Measurements from ENCODE around the gene NPY4R. TPM values are rescaled to one million over a fixed set of nuclear protein-coding genes. Genes with fewer than 3 reads are reported as not detected.
"Not testable (repeated sequence)": the region's sequence is repeated elsewhere in the genome, so short reads cannot be mapped to it uniquely, and the experiment has no call there.

The NPY4R gene
- polyA plus RNA-seq, 3 donors, result not detected

GRCh38 chr10:46514899-46515298 lies 49.1 kb upstream of the NPY4R start:
- no peaks in the 10 kb centered on the region for H3K79me2 ChIP-seq (ENCODE audit: insufficient read depth, low read length)
- WGBS (ENCODE audit: insufficient coverage), result 50% methylated on average over 1 of the region's 3 CpGs
- H3K36me3 Mint-ChIP-seq, result no peaks in the 10 kb centered on the region
- no peak overlapping the region for H3K27ac Mint-ChIP-seq
- H3K4me1 Mint-ChIP-seq, result no peaks in the 10 kb centered on the region
- H3K36me3 ChIP-seq (replicated peaks in 1 of 2; ENCODE audit: control insufficient read depth in 1 of 2, insufficient read depth in 2 of 2, low read length in 2 of 2), result no peaks in the 10 kb centered on the region
- peaks cover 0 to 5% (median 3%) of the 10 kb centered on the region in 7 donors for H3K9me3 Mint-ChIP-seq
- H3K27me3 Mint-ChIP-seq (ENCODE audit: low read depth in 3 of 3), result peaks cover 0 to 4% (median 3%) of the 10 kb centered on the region in 3 donors
- no peak for DNase-seq
- intact Hi-C loops (cut with micrococcal nuclease), result no loop called here
- H3K4me3 Mint-ChIP-seq, result no peak overlapping the region
- H3K9ac ChIP-seq (ENCODE audit: insufficient read depth, low read length, poor library complexity, severe bottlenecking), result no peak overlapping the region
- H2AFZ ChIP-seq (ENCODE audit: insufficient read depth, low read depth, low read length, poor library complexity, severe bottlenecking), result no peak overlapping the region
- H3K4me1 ChIP-seq (ENCODE audit: control insufficient read depth in 1 of 2, insufficient read depth in 2 of 2, low read length in 2 of 2), result no peaks in the 10 kb centered on the region
- no peak overlapping the region for H3K4me3 ChIP-seq (replicated peaks in 1 of 3; ENCODE audit: low read depth in 2 of 3, low read length in 3 of 3)
- H3K27me3 ChIP-seq (ENCODE audit: control insufficient read depth in 2 of 2, insufficient read depth in 2 of 2, low read length in 2 of 2), result no peaks in the 10 kb centered on the region
- no peaks in the 10 kb centered on the region for H4K20me1 ChIP-seq (ENCODE audit: insufficient read depth, low read length)
- no peak overlapping the region for H3K4me2 ChIP-seq (replicated peaks; ENCODE audit: extremely low read depth, low read length, poor library complexity, severe bottlenecking)
- no peaks in the 10 kb centered on the region for H3K9me3 ChIP-seq (replicated peaks in 1 of 2; ENCODE audit: control insufficient read depth in 1 of 2, insufficient read depth in 1 of 2, low read length in 2 of 2)
- no peak overlapping the region for H3K27ac ChIP-seq (ENCODE audit: low read depth in 1 of 2, low read length in 2 of 2)
- TF ChIP-seq, protein P1, sequence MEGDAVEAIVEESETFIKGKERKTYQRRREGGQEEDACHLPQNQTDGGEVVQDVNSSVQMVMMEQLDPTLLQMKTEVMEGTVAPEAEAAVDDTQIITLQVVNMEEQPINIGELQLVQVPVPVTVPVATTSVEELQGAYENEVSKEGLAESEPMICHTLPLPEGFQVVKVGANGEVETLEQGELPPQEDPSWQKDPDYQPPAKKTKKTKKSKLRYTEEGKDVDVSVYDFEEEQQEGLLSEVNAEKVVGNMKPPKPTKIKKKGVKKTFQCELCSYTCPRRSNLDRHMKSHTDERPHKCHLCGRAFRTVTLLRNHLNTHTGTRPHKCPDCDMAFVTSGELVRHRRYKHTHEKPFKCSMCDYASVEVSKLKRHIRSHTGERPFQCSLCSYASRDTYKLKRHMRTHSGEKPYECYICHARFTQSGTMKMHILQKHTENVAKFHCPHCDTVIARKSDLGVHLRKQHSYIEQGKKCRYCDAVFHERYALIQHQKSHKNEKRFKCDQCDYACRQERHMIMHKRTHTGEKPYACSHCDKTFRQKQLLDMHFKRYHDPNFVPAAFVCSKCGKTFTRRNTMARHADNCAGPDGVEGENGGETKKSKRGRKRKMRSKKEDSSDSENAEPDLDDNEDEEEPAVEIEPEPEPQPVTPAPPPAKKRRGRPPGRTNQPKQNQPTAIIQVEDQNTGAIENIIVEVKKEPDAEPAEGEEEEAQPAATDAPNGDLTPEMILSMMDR (IDR thresholded peaks at IDR 0.05), result no peak

- intact Hi-C loops (cut with micrococcal nuclease), result no loop called here
- no peak overlapping the region for H3K4me2 ChIP-seq (replicated peaks; ENCODE audit: extremely low read depth, low read length, poor library complexity, severe bottlenecking)
- no peaks in the 10 kb centered on the region for H3K9me3 ChIP-seq (replicated peaks in 1 of 2; ENCODE audit: control insufficient read depth in 1 of 2, insufficient read depth in 1 of 2, low read length in 2 of 2)
- no peak overlapping the region for H3K4me3 Mint-ChIP-seq
- H3K9ac ChIP-seq (ENCODE audit: insufficient read depth, low read length, poor library complexity, severe bottlenecking), result no peak overlapping the region
- no peaks in the 10 kb centered on the region for H3K36me3 ChIP-seq (replicated peaks in 1 of 2; ENCODE audit: control insufficient read depth in 1 of 2, insufficient read depth in 2 of 2, low read length in 2 of 2)
- peaks cover 0 to 2% (median under 1%) of the 10 kb centered on the region in 7 donors for H3K9me3 Mint-ChIP-seq
- no peaks in the 10 kb centered on the region for H3K4me1 ChIP-seq (ENCODE audit: control insufficient read depth in 1 of 2, insufficient read depth in 2 of 2, low read length in 2 of 2)
- H3K79me2 ChIP-seq (ENCODE audit: insufficient read depth, low read length), result no peaks in the 10 kb centered on the region
- H3K36me3 Mint-ChIP-seq, result no peaks in the 10 kb centered on the region
- TF ChIP-seq, protein P1 (IDR thresholded peaks at IDR 0.05), result no peak
- no peaks in the 10 kb centered on the region for H4K20me1 ChIP-seq (ENCODE audit: insufficient read depth, low read length)
- H3K27ac ChIP-seq (ENCODE audit: low read depth in 1 of 2, low read length in 2 of 2), result no peak overlapping the region
- H3K4me3 ChIP-seq (replicated peaks in 1 of 3; ENCODE audit: low read depth in 2 of 3, low read length in 3 of 3), result no peak overlapping the region
- H2AFZ ChIP-seq (ENCODE audit: insufficient read depth, low read depth, low read length, poor library complexity, severe bottlenecking), result no peak overlapping the region
- no peak for DNase-seq
- no peaks in the 10 kb centered on the region for H3K27me3 ChIP-seq (ENCODE audit: control insufficient read depth in 2 of 2, insufficient read depth in 2 of 2, low read length in 2 of 2)
- WGBS (ENCODE audit: insufficient coverage), result 73% methylated on average over 6 of the region's 6 CpGs
- no peaks in the 10 kb centered on the region for H3K4me1 Mint-ChIP-seq
- H3K27me3 Mint-ChIP-seq (ENCODE audit: low read depth in 3 of 3), result peaks cover 0 to 3% (median 3%) of the 10 kb centered on the region in 3 donors
- H3K27ac Mint-ChIP-seq, result no peak overlapping the region
These were observed 48.7 kb upstream of the NPY4R start for GRCh38 chr10:46514431-46514861.

GRCh38 chr10:46513333-46513732 lies 47.6 kb upstream of the NPY4R start:
- H3K79me2 ChIP-seq (ENCODE audit: insufficient read depth, low read length); H2AFZ ChIP-seq (ENCODE audit: insufficient read depth, low read depth, low read length, poor library complexity, severe bottlenecking); H3K27ac ChIP-seq (ENCODE audit: low read depth in 1 of 2, low read length in 2 of 2); H3K4me1 ChIP-seq (ENCODE audit: control insufficient read depth in 1 of 2, insufficient read depth in 2 of 2, low read length in 2 of 2); H3K4me3 Mint-ChIP-seq; H4K20me1 ChIP-seq (ENCODE audit: insufficient read depth, low read length); H3K27ac Mint-ChIP-seq; H3K4me2 ChIP-seq (replicated peaks; ENCODE audit: extremely low read depth, low read length, poor library complexity, severe bottlenecking); H3K4me1 Mint-ChIP-seq; H3K4me3 ChIP-seq (replicated peaks in 1 of 3; ENCODE audit: low read depth in 2 of 3, low read length in 3 of 3); H3K9ac ChIP-seq (ENCODE audit: insufficient read depth, low read length, poor library complexity, severe bottlenecking); intact Hi-C loops (cut with micrococcal nuclease); H3K27me3 Mint-ChIP-seq (ENCODE audit: low read depth in 3 of 3); H3K27me3 ChIP-seq (ENCODE audit: control insufficient read depth in 2 of 2, insufficient read depth in 2 of 2, low read length in 2 of 2); H3K9me3 ChIP-seq (replicated peaks in 1 of 2; ENCODE audit: control insufficient read depth in 1 of 2, insufficient read depth in 1 of 2, low read length in 2 of 2); H3K36me3 Mint-ChIP-seq; DNase-seq; H3K9me3 Mint-ChIP-seq; H3K36me3 ChIP-seq (replicated peaks in 1 of 2; ENCODE audit: control insufficient read depth in 1 of 2, insufficient read depth in 2 of 2, low read length in 2 of 2): not testable (repeated sequence)
- no CpG with 5 or more reads among the region's 8 CpGs for WGBS (ENCODE audit: insufficient coverage)
